Tongue (tissue), 2 donors: ENCODE data around the gene PIP4K2A. TPM values are rescaled to one million over a fixed set of nuclear protein-coding genes. Genes with fewer than 3 reads are reported as not detected.
"Not testable (repeated sequence)": the region's sequence is repeated elsewhere in the genome, so short reads cannot be mapped to it uniquely, and the experiment has no call there.

Experiments used
- DNase-seq: peaks from one replicate; pipeline ENCODE4 v3.0.0-alpha.2; 2015
- total RNA-seq: library from RNA; depleted of rRNA; stranded (reverse); fragments of >200 nt; gene quantifications from one replicate; pipeline ENCODE4 v1.2.3, GENCODE V29; 2014

PIP4K2A gene
- total RNA-seq = 19.8 TPM

GRCh38 chr10:22714479-22715289 is at the start of gene PIP4K2A:
Gene PIP4K2A (minus strand): TSS chr10:22714578. CDS start chr10:22714326, 252 bp downstream.
- peak; percentile 88 for DNase-seq

DNA sequence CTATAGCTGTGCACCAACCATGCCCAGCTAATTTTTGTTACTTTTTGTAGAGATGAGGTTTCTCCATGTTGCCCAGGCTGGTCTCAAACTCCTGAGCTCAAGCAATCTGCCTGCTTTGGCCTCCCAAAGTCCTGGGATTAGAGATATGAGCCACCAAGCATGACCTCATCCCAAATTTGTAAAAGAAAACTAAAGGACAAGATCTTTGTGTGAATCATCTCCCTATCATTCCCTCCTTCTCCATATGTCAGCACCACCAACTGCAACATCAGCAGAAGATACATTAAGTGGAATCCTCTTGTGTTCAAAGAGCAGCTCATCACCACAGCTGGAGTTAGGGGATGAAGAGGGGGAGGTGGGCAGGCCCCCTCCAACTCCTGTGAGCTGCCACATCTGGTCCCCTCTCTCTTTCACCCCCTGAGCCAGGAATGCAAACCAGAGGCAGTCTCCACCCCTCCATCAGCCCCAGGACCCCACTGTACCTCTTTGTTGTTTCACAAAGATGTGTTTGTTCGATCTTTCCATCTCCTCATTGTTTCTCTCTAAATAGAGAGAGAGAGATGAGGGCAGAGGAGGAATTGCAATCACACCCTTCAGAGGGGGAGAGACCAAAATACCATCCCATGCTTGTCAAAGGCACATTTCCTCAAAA is 47.3 kb upstream of the PIP4K2A start:
- DNase-seq = no peak

DNA sequence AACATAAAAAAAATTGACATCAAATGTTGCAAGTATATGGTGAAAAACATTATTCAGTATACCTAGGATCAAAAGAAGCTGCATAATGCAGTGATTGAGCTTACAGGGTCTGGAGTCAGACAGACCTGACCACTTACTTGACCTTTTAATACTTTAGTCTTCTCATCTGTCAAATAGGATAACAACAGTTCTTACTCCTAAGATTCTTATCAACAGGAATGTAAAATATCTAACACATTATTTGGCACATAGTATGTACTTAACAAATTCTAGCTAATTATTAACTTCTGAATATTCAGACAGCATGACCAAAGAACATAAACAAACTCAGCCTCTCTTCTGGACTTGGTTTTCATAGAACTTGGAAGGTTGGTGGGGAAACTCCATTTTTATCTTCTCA is 45.6 kb upstream of the PIP4K2A start:
- DNase-seq = no peak

DNA sequence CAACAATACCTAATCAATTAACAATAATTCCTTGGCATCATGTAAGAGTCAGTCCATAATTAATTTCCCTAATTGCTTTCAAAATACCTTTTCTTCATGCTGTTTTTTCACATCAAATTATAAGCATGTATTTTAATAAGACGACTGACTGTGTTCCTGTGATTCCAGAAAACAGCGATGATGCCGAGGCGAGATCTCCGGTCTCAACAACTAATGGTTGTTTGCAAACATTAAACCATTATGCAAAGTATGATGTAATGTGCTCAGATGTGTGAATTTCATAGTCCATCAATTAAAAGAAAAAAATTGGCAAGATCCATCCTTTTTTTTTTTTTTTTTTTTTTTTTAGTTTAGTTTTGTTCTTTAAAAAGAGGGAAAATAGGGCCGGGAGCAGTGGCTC is 44.5 kb upstream of the PIP4K2A start:
- DNase-seq = no peak

- no peak for DNase-seq
Observed at GRCh38 chr10:22754296-22754695, 39.9 kb upstream of the PIP4K2A start.

GRCh38 chr10:22753786-22754185 is 39.4 kb upstream of the PIP4K2A start:
- no peak for DNase-seq

DNA sequence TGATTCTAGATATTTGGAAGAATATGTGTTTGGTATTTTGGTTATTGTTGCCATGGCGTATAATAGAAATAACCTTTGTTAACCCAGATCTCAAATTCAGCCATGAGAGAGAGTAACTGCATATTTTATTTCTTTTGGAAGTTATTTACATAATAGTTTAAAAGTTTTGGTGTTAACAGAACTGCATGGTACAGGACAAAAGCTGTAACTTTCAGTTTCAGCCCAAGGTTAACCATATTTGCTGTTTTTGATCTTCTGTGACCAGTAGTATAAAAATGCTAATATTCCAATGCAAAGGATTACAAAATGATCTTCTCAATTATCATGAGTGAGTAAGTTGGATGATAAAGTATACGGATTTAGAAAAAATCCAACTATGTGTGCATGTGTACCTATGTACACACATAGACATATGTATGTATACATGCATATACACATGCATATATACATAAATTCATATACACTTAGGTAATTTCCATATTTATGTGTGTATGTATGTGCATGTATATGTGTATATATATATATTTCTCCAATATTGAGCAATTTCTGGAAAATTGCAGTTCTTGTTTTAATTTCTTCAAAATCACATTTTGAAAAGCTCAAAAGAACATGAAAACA is 38.0 kb upstream of the PIP4K2A start:
- DNase-seq = no peak

DNA sequence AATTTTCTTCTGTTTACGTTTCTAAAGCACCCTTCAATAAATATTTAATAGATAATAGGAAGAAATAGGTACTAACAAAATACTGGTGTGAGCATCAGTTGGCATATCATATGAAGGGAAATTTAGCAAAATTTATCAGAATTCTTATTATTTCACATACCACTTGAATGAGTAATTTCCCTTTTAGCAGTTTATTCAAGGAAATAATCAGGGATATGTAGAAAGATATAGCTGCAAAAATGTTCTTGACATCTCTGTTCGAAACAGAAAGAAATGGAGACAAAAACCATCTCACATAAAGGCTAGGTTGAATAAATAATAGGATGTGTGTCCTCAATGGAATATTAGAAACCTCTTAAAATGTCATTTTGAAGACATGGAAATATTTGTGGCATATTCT is 35.8 kb upstream of the PIP4K2A start:
- no peak for DNase-seq

GRCh38 chr10:22744858-22745257 is 30.5 kb upstream of the PIP4K2A start:
- DNase-seq = not testable (repeated sequence)

- no peak for DNase-seq
Observed at GRCh38 chr10:22742678-22743077, 28.3 kb upstream of the PIP4K2A start.

DNA sequence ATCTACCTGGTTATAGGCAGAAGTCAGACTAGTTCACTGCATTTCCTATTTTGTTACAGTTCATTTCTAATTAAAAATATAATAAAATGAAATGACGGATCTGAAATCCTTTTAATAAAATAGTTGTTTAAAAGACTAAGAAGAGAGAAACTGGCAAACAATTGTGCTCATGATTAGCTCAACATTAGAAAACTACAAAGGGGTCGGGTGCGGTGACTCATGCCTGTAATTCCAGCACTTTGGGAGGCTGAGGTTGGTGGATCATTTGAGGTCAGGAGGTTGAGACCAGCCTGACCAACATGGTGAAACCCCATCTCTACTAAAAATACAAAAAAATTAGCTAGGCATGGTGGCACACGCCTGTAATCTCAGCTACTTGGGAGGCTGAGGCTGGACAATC is 27.3 kb upstream of the PIP4K2A start:
- not testable (repeated sequence) for DNase-seq

DNA sequence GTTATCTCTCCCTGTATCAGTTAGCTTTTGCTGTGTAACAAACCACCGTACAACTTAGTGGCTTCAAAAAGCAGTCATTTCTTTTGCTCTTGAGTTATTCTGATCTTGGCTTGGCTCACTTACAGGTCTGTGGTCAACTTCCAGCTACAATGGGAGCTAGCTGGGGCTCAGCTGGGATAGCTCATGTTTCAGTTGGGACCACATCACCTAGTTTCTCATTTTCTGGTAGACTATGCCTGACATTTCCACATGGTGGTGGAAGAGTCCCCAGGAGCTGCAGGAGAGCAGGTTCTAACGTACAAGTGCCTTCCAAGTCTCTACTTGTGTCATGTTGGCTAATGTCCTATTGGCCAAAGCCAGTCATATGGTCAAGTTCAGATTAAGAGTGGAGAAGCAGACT is 25.8 kb upstream of the PIP4K2A start:
- no peak for DNase-seq

GRCh38 chr10:22737587-22737986 is 23.2 kb upstream of the PIP4K2A start:
- DNase-seq = no peak

GRCh38 chr10:22736134-22736533 is 21.8 kb upstream of the PIP4K2A start:
- DNase-seq = no peak

GRCh38 chr10:22733992-22734391 is 19.6 kb upstream of the PIP4K2A start:
- DNase-seq = no peak

GRCh38 chr10:22727663-22728062 is 13.3 kb upstream of the PIP4K2A start:
- DNase-seq = no peak

DNA sequence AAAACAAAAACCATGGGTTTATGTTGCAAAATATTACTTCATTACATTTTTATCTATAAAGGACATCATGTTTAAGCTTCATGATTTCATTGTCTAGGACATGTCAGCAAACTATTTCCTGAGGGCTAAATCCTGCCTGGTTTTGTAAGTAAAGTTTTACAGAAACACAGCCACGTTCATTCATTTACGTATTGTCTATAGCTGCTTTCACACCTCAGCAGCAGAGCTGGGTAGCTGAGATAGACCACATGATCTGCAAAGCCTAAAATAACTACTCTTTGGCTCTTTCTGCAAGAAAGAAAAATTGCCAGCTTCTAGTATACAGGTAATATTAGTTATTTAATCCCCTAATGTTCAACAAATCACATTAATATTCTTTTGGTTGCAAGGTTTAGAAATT is 12.7 kb upstream of the PIP4K2A start:
- no peak for DNase-seq

- DNase-seq = no peak
Observed at GRCh38 chr10:22724773-22725172, 10.4 kb upstream of the PIP4K2A start.

- DNase-seq = no peak
Observed at GRCh38 chr10:22723783-22724182, 9.4 kb upstream of the PIP4K2A start.

DNA sequence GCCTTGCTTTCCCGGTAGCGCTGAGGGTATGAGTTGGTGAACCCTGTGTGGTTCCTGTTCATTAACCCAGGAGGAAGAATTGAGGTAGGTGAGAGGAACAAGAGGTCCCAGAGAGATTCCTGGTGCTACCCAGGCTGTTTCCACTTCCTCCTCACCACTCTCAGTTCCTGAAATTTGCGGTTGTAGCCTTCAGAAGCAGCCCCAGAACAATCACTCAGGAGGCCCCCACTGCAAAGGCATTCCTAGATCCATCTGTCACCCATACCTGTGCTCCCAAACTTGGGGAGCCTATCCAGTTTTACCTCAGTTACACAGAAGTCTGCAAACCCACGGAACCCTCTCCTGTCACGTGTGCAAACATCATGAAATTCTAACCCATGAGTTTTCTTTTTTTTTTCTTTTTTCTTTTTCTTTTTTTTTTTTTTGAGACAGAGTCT is 9.0 kb upstream of the PIP4K2A start:
- no peak for DNase-seq

DNA sequence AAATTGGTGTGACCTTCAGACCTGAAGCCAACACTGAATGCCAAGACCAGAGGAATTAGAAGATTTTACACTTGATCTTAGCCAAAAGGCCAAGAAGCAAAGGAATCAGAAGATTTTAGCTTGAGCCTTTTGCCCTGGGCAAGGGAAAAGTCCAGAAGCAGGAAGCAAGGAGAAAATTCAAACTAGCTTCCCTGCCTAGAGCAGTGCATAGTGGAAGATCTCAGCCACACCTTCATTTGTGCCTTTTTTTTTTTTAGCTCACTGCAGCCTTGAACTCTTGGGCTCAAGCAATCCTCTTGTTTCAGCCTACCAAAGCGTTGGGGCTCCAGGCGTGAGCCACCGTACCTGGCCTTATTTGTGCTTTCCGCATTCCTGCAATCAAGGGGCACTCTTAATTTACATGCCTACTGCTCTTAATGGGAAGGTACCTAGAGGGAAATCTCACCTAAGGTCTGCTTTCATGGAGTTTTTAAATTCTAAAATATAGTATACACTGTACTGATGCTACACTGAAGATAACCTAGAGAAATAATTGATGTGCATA is 8.3 kb upstream of the PIP4K2A start:
- no peak for DNase-seq

DNA sequence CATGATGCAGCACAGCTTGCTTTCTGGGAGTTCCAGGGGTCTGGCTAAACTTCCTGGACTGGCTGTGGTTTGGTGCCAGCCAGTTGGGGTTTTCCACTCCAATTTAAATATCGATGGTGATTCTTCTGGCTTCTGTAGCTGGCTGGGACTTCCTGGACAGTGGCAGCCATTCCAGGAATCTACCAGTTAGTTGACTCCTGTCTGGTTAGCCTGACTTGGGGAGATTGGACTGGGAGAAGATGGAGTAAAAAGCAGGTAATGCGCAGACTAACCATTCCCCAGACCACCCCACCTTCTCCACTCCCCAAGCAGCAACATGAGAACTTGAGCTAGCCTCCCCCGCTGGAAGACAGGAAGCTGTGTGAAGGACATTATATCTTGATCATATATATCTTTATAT is 6.3 kb upstream of the PIP4K2A start:
- DNase-seq = no peak

DNA sequence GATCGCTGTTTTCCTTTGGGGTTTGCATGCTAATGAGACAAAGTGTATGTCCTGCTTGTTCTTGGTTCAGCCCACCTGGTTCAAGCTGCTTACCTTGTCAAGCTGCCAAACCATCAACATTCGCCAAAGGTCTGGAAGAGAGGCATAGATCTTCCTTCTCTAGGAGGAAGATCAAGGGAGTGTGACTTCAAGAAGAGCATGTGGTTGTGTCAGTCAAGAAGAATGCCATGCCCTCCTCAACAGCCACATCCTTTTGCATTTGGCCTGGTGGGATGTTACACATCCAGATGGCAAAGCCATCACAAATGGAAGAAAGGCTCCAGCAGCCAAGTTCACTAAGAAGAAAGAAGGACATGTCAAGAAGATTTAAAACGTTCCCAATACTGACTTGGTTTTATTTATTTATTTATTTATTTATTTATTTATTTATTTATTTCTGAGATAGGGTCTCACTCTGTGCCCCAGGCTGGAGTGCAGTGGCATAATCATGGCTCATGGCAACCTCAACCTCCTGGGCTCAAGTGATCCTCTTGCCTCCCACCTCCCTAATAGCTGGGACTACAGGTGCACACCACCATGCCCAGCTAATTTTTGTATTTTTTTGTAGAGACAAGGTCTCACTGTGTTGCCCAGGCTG is 5.1 kb upstream of the PIP4K2A start:
- DNase-seq = no peak
